Myometrial cell (primary cell): ENCODE results near the gene RTL5. TPM values are rescaled to one million over a fixed set of nuclear protein-coding genes. Genes with fewer than 3 reads are reported as not detected.

Source experiments
- total RNA-seq: library from RNA; depleted of rRNA; stranded (reverse); fragments of >200 nt; gene quantifications from 2 replicates; pipeline ENCODE4 v1.2.3, GENCODE V29; 2015

RTL5 gene
- 0.58 and 1.2 TPM in 2 replicates for total RNA-seq

DNA sequence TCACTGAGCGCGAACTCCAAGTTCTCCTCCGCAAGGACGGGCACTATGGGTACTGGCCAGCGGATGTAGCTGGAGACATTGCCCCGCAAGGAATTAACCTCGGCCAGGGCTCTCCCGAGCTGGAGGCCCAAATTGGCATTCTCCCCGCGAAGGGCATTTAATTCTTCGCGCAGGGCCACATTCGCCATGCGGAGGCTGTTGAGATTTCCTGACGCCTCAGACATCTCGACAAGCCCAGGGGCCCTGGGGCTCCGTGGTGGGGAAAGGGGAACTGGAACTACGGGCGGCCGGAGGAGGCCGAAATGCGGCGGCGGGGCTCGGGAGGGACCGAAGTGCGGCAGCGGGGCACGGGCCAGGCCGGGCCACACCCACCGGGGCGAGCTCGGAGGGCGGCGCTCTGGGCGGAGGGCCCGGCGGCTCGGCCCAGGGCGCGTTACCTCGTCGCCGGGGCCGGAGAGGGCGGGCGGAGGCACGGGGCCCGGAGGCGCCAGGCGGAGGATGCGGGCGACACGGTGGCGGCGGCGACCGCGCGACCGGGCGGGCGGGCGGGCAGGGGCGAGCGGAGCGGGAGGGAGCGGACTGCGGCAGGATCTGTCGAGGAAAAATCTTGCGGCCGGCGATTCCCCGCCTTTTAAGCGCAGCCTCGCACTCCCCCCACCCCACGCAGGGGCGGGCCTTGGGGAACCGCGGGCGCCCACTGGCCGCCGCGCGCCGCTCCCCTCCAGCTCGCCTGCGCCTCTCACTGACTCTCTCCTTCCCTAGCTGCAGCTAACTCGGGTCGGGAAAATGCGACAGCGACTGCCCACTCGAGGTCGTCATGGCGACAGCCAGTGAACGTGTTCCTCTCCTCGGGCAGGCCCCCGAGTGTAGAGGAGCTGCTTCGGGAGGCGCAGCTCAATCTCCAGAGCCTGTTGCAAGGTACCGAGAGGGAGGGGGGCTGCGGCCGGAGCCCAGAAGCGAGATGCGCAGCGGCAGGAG is at the start of gene RTL5:
RTL5 (minus strand) TSS at position 599 of the 978 bp plus-strand sequence.

Other genes with a start within 250 kb of the RTL5 start
- 2.8 and 2.9 TPM in 2 replicates for gene NHSL2, start 221.1 kb downstream of the RTL5 start, total RNA-seq
- gene PIN4, start 49.8 kb upstream of the RTL5 start, total RNA-seq: 9.7 and 10.7 TPM in 2 replicates
- 2.6 and 3.5 TPM in 2 replicates for gene ERCC6L, start 107.1 kb upstream of the RTL5 start, total RNA-seq
- gene RPS4X, start 145.3 kb upstream of the RTL5 start, total RNA-seq: 1,089 and 1,209 TPM in 2 replicates
- 0.53 TPM in 1 of 2 replicates, not detected in the other for gene CITED1, start 174.0 kb upstream of the RTL5 start, total RNA-seq